HepG2 (cell line): ENCODE results near the gene KIAA1614. TPM values are rescaled to one million over a fixed set of nuclear protein-coding genes. Genes with fewer than 3 reads are reported as not detected.

Experiments
- ATAC-seq: fragments of 200-7000 bp; cut with Tn5 transposase; 3 replicates; pipeline ENCODE4 v1.9.1; 2020; ENCODE audit warnings: mild to moderate bottlenecking, moderate library complexity
- BruUV-seq: library from RNA; stranded (reverse); fragments of 400-500 nt; replicated peaks from 2 replicates; lab custom pipeline; 2021; lab: Mats Ljungman, UMichigan
- CTCF ChIA-PET: fragments of 300-600 bp; formaldehyde crosslinking; extraction: SDS; loops from one replicate; lab custom pipeline; 2021; ENCODE audit warnings: low total read pairs, inconsistent platforms, low intra/inter-chr PET ratio; lab: Yijun Ruan, JAX
- POLR2A ChIA-PET: fragments of 350-600 bp; sonication (Branson Sonifier 250); formaldehyde crosslinking; loops from one replicate; lab custom pipeline; 2020; ENCODE audit warnings: antibody characterized with exemption, inconsistent platforms; lab: Yijun Ruan, JAX
- DNase-seq: peaks from one replicate; pipeline ENCODE4 v3.0.0-alpha.2; 2015; ENCODE audit warnings: low spot score
- FAIRE-seq: peaks from 3 replicates; lab custom pipeline; 2011; peaks lifted over from hg19 to GRCh38; lab: Jason Lieb, UNC
- H2AFZ ChIP-seq: one replicate; pipeline ENCODE4 v1.6.1; 2011; ENCODE audit warnings: low read length, inconsistent platforms
- H3K27ac ChIP-seq: fragments of 300-600 bp; 3 replicates; pipeline ENCODE4 v1.8.0; 2011; ENCODE audit warnings: mixed run types, mild to moderate bottlenecking, mixed read lengths, low read length, inconsistent platforms; ENCODE audit not compliant: insufficient read depth; ENCODE audit errors: extremely low read length
- H3K27me3 ChIP-seq, 2 experiments: fragments of 200-600 bp in 1 of 2; 2 replicates in 1 of 2; 3 replicates in 1 of 2; pipeline versions ENCODE4 v1.6.0 to v1.8.0; 2011; ENCODE audit warnings: low read length in 2 of 2, mild to moderate bottlenecking in 2 of 2, moderate library complexity in 2 of 2, inconsistent platforms in 1 of 2; ENCODE audit not compliant: insufficient read depth in 2 of 2, control insufficient read depth in 1 of 2
- H3K36me3 ChIP-seq, 2 experiments: fragments of 200-600 bp in 1 of 2; replicated peaks in 1 of 2; 2 replicates in 1 of 2; 3 replicates in 1 of 2; pipeline versions ENCODE4 v1.5.1 to v1.8.0; 2011; ENCODE audit warnings: low read length in 2 of 2, inconsistent platforms in 1 of 2; ENCODE audit not compliant: insufficient read depth in 2 of 2, control insufficient read depth in 1 of 2
- H3K4me1 ChIP-seq: 2 replicates; pipeline ENCODE4 v1.5.1; 2012; ENCODE audit warnings: low read length, inconsistent platforms; ENCODE audit not compliant: insufficient read depth
- H3K4me2 ChIP-seq: 2 replicates; pipeline ENCODE4 v1.6.0; 2011; ENCODE audit warnings: low read depth, low read length, inconsistent platforms
- H3K4me3 ChIP-seq, 3 experiments: fragments of 200-600 bp in 1 of 3; sonication (generic), shearing (Covaris generic) in 1 of 3; replicated peaks in 1 of 3; 2 replicates each; pipeline ENCODE4 v1.5.1; 2011 to 2016; ENCODE audit warnings: low read length in 3 of 3, inconsistent platforms in 2 of 3, low read depth in 2 of 3, mild to moderate bottlenecking in 2 of 3, control low read depth in 1 of 3, mixed read lengths in 1 of 3; ENCODE audit not compliant: insufficient read depth in 1 of 3
- H3K79me2 ChIP-seq: one replicate; pipeline ENCODE4 v1.6.1; 2011; ENCODE audit warnings: low read length, inconsistent platforms; ENCODE audit not compliant: insufficient read depth
- H3K9ac ChIP-seq: 2 replicates; pipeline ENCODE4 v1.6.0; 2011; ENCODE audit warnings: mild to moderate bottlenecking, low read depth, low read length, inconsistent platforms; ENCODE audit not compliant: insufficient read depth
- H3K9me3 ChIP-seq: 2 replicates; pipeline ENCODE4 v1.5.1; 2012; ENCODE audit warnings: mild to moderate bottlenecking, low read length
- H4K20me1 ChIP-seq: 2 replicates; pipeline ENCODE4 v1.6.0; 2011; ENCODE audit warnings: inconsistent platforms, mild to moderate bottlenecking, low read length, moderate library complexity; ENCODE audit not compliant: insufficient read depth
- EED ChIP-seq: sonication (generic); formaldehyde crosslinking; IDR thresholded peaks from 2 replicates; pipeline ENCODE4 v1.5.0; 2020; ENCODE audit warnings: mild to moderate bottlenecking, missing genetic modification reagents
- FOSL1 ChIP-seq: sonication (generic); formaldehyde crosslinking; IDR thresholded peaks from 2 replicates; pipeline ENCODE4 v1.9.0; 2021; ENCODE audit warnings: missing genetic modification reagents, borderline replicate concordance
- FOXC1 ChIP-seq: sonication (generic); formaldehyde crosslinking; IDR thresholded peaks from 2 replicates; pipeline ENCODE4 v1.8.0; 2022; ENCODE audit warnings: mild to moderate bottlenecking, missing genetic modification reagents, borderline replicate concordance
- HNRNPLL ChIP-seq: fragments of 200-400 bp; formaldehyde crosslinking; IDR thresholded peaks from 2 replicates; pipeline ENCODE4 v1.6.1; 2017; ENCODE audit warnings: mild to moderate bottlenecking, low read depth, low read length; ENCODE audit not compliant: poor library complexity, severe bottlenecking
- MAFK ChIP-seq, 2 experiments: IDR thresholded peaks in 1 of 2; conservative IDR thresholded peaks in 1 of 2; 2 replicates each; pipeline ENCODE4 v1.6.1; 2011; ENCODE audit warnings: improper control_type of control experiment in 2 of 2, low read length in 2 of 2
- NFE2L1 ChIP-seq: sonication (generic); formaldehyde crosslinking; IDR thresholded peaks from 2 replicates; pipeline ENCODE4 v1.4.0; 2020; ENCODE audit warnings: missing genetic modification reagents, mild to moderate bottlenecking, borderline replicate concordance
- NFYB ChIP-seq: sonication (generic); formaldehyde crosslinking; IDR thresholded peaks from 2 replicates; pipeline ENCODE4 v1.4.0; 2020; ENCODE audit warnings: missing genetic modification reagents
- PRPF4 ChIP-seq: fragments of 200-400 bp; formaldehyde crosslinking; IDR thresholded peaks from 2 replicates; pipeline ENCODE4 v1.6.1; 2016; ENCODE audit warnings: low read length, low read depth; ENCODE audit not compliant: poor library complexity, severe bottlenecking
- SIN3B ChIP-seq: fragments of 150-350 bp; IDR thresholded peaks from 2 replicates; pipeline ENCODE4 v1.6.1; 2014; ENCODE audit warnings: low read length
- SP4 ChIP-seq: sonication (generic); formaldehyde crosslinking; IDR thresholded peaks from 2 replicates; pipeline ENCODE4 v1.8.1; 2023; ENCODE audit warnings: mild to moderate bottlenecking, missing genetic modification reagents
- ZNF160 ChIP-seq: sonication (generic); formaldehyde crosslinking; IDR thresholded peaks from 2 replicates; pipeline ENCODE4 v1.8.0; 2022; ENCODE audit warnings: mild to moderate bottlenecking, inconsistent platforms, missing genetic modification reagents
- ZNF556 ChIP-seq: sonication (generic); formaldehyde crosslinking; IDR thresholded peaks from 2 replicates; pipeline ENCODE4 v1.4.0; 2020; ENCODE audit warnings: mild to moderate bottlenecking, missing genetic modification reagents, borderline replicate concordance
- ZNF790 ChIP-seq: sonication (generic); formaldehyde crosslinking; IDR thresholded peaks from 2 replicates; pipeline ENCODE4 v1.8.0; 2022; ENCODE audit warnings: missing genetic modification reagents, mild to moderate bottlenecking, borderline replicate concordance
- ZSCAN25 ChIP-seq: sonication (generic); formaldehyde crosslinking; IDR thresholded peaks from 2 replicates; pipeline ENCODE4 v1.8.0; 2022; ENCODE audit warnings: mild to moderate bottlenecking, missing genetic modification reagents
- WGBS: methylation state at CpG from one replicate; pipeline ENCODE4 v1.1.6; 2017; ENCODE audit warnings: low lambda C conversion rate; 5-methylcytosine and 5-hydroxymethylcytosine counted together
- in situ Hi-C: cut with HindIII; loops from 2 replicates; pipeline ENCODE4 v1.10.0; 2017; ENCODE audit warnings: low pct_unique_long_range_greater_than_20kb; ENCODE audit not compliant: extremely low pct_ligation_motif_present
- intact Hi-C: fragments of 100-400 bp; cut with micrococcal nuclease; formaldehyde crosslinking; loops from one replicate; pipeline ENCODE4 v1.10.0; 2022; ENCODE audit not compliant: unreplicated experiment
- polyA plus RNA-seq, 8 experiments: library from polyadenylated mRNA; depleted of rRNA in 3 of 8; stranded (reverse) in 7 of 8; unstranded in 1 of 8; fragments of >200 nt; fragmentation: Illumina TruSeq in 4 of 8; extraction: Trizol in 4 of 8; gene quantifications; 2 replicates each; pipeline versions ENCODE4 v1.2.1 to v1.2.3, GENCODE V29; 2011 to 2016; ENCODE audit warnings: low read depth in 4 of 8, missing spikeins in 1 of 8, mixed read lengths in 1 of 8; ENCODE audit not compliant: insufficient read depth in 1 of 8
- total RNA-seq, 5 experiments: library from RNA; depleted of rRNA; stranded (reverse); fragments of >200 nt; fragmentation: Illumina TruSeq; extraction: Trizol; gene quantifications; 2 replicates each; pipeline ENCODE4 v1.2.3, GENCODE V29; 2016; ENCODE audit warnings: low read depth in 1 of 5
- TF ChIP-seq, protein P1 (sequence below): sonication (generic); formaldehyde crosslinking; IDR thresholded peaks from 2 replicates; pipeline ENCODE4 v1.8.0; 2023; ENCODE audit warnings: mild to moderate bottlenecking, missing genetic modification reagents
- TF ChIP-seq, protein P2 (sequence below): sonication (generic); formaldehyde crosslinking; conservative IDR thresholded peaks from 2 replicates; pipeline ENCODE4 v1.8.1; 2023; ENCODE audit warnings: missing genetic modification reagents
- TF ChIP-seq, protein P3 (sequence below): sonication (generic); formaldehyde crosslinking; IDR thresholded peaks from 2 replicates; pipeline ENCODE4 v1.8.1; 2023; ENCODE audit warnings: mild to moderate bottlenecking, missing genetic modification reagents
- TF ChIP-seq, protein P4 (sequence below): sonication (generic); formaldehyde crosslinking; IDR thresholded peaks from 2 replicates; pipeline ENCODE4 v1.4.0; 2020; ENCODE audit warnings: missing genetic modification reagents
- TF ChIP-seq, protein P5 (sequence below): sonication (generic); formaldehyde crosslinking; IDR thresholded peaks from 2 replicates; pipeline ENCODE4 v1.5.0; 2020; ENCODE audit warnings: mild to moderate bottlenecking, low read depth, missing genetic modification reagents, borderline replicate concordance

KIAA1614 gene
- total and polyA plus RNA-seq, 2 of the 13 experiments (the other 11 are each of a cell fraction or from before 2014, with no cell fraction given): 0.15 to 0.77 TPM

DNA sequence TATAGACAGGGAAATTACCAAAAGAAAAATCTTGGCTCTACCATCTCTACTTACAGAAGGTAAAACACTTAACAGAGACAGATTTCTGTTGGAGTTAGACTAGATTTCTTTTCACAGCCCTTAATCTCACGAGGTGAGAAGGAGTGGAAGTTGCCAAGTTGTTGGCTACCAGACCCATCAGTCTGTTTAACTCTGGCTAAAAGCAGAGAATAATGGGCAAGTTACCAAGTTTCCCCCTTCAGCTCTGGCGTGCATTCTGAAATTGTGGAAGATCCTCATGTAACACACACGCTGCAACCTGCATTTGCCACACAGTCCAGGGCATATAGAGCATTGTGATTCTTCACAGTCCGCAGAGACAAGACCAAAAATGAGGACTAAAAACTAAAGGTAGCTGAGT lies 60.7 kb downstream of the KIAA1614 start (continued):
- TF ChIP-seq ZNF160 (CRISPR knock-in tag): no peak

DNA sequence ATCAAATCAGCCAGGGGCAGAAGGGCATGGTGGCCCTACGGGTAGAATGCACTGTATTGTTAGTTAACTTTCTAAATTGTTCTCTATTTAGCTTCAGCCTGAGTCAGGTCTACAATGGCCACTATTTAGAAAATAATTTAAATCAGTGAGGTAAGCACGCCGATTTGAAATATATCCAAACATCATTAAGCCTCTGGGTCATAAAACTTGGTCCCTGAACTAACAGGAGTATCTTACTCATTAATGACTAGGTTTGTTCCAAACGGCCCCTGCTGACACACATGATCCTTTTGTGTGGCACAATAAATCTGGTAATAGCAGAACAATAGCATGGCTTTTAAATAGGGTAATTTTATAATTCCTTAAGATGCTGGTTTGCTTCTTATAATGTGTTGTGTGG lies 61.5 kb downstream of the KIAA1614 start:
- Histone ChIP-seq H3K27ac (no peak overlapping the region), H3K4me1 (peaks cover 12% of the 10 kb centered on the region), H2AFZ (no peak overlapping the region), H3K79me2 (no peaks in the 10 kb centered on the region), H3K4me2 (no peak overlapping the region), H4K20me1 (no peaks in the 10 kb centered on the region), H3K27me3 (no peaks in the 10 kb centered on the region), H3K4me3 (no peak overlapping the region), H3K9ac (no peak overlapping the region), H3K36me3 (peaks cover 11 to 57% of the 10 kb centered on the region in 2 experiments), H3K9me3 (no peaks in the 10 kb centered on the region)
- FAIRE-seq: no peak
- ChIA-PET POLR2A (no interaction called here), CTCF (no interaction called here)
- intact Hi-C loops: no loop called here
- in situ Hi-C loops: no loop called here
- BruUV-seq: no TSS peak
- DNase-seq: no peak
- ATAC-seq: no peak
- WGBS: 89% methylated on average over 4 of the region's 4 CpGs
- TF ChIP-seq, protein P1, sequence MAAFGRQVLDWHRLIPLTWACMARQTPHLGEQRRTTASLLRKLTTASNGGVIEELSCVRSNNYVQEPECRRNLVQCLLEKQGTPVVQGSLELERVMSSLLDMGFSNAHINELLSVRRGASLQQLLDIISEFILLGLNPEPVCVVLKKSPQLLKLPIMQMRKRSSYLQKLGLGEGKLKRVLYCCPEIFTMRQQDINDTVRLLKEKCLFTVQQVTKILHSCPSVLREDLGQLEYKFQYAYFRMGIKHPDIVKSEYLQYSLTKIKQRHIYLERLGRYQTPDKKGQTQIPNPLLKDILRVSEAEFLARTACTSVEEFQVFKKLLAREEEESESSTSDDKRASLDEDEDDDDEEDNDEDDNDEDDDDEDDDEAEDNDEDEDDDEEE: no peak
- TF ChIP-seq NFYB (CRISPR knock-in tag) (no peak), FOSL1 (CRISPR knock-in tag) (no peak), NFE2L1 (CRISPR knock-in tag) (no peak), SIN3B (no peak), HNRNPLL (no peak), EED (CRISPR knock-in tag) (no peak), ZNF556 (CRISPR knock-in tag) (no peak), ZNF790 (CRISPR knock-in tag) (no peak), FOXC1 (no peak), ZSCAN25 (CRISPR knock-in tag) (no peak), PRPF4 (no peak), MAFK (conservative IDR thresholded peaks at IDR 0.05 in 1 of 2, IDR thresholded peaks at IDR 0.05 in 1 of 2; ENCODE audit: low read length in 2 of 2) (no peak), SP4 (CRISPR knock-in tag) (no peak)
- TF ChIP-seq, protein P2, sequence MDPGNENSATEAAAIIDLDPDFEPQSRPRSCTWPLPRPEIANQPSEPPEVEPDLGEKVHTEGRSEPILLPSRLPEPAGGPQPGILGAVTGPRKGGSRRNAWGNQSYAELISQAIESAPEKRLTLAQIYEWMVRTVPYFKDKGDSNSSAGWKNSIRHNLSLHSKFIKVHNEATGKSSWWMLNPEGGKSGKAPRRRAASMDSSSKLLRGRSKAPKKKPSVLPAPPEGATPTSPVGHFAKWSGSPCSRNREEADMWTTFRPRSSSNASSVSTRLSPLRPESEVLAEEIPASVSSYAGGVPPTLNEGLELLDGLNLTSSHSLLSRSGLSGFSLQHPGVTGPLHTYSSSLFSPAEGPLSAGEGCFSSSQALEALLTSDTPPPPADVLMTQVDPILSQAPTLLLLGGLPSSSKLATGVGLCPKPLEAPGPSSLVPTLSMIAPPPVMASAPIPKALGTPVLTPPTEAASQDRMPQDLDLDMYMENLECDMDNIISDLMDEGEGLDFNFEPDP: no peak
- TF ChIP-seq, protein P3, sequence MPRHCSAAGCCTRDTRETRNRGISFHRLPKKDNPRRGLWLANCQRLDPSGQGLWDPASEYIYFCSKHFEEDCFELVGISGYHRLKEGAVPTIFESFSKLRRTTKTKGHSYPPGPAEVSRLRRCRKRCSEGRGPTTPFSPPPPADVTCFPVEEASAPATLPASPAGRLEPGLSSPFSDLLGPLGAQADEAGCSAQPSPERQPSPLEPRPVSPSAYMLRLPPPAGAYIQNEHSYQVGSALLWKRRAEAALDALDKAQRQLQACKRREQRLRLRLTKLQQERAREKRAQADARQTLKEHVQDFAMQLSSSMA (CRISPR knock-in tag): no peak
- TF ChIP-seq, protein P4, sequence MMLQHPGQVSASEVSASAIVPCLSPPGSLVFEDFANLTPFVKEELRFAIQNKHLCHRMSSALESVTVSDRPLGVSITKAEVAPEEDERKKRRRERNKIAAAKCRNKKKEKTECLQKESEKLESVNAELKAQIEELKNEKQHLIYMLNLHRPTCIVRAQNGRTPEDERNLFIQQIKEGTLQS (CRISPR knock-in tag): no peak
- TF ChIP-seq, protein P5, sequence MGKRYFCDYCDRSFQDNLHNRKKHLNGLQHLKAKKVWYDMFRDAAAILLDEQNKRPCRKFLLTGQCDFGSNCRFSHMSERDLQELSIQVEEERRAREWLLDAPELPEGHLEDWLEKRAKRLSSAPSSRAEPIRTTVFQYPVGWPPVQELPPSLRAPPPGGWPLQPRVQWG (CRISPR knock-in tag): no peak
